Activated naive CD8-positive, alpha-beta T cell treated with anti-CD3 and anti-CD28 coated beads, Interleukin-2, amount 10 ng/mL, durations not matched to agents 7 days and 5 days (primary cell): ENCODE measurements around the gene USP8. TPM values are rescaled to one million over a fixed set of nuclear protein-coding genes. Genes with fewer than 3 reads are reported as not detected.
"Not testable (repeated sequence)": the region's sequence is repeated elsewhere in the genome, so short reads cannot be mapped to it uniquely, and the experiment has no call there.

Experiments
- ATAC-seq: fragments of 150-1000 bp; cut with Tn5 transposase; one replicate; pipeline ENCODE4 v1.10.0; 2021; ENCODE audit warnings: low read depth, moderate library complexity
- POLR2A ChIA-PET: fragments of 350-600 bp; sonication (Branson Sonifier 250); formaldehyde crosslinking; loops from one replicate; lab custom pipeline; 2021; ENCODE audit warnings: antibody characterized with exemption; lab: Charles Lee
- DNase-seq: peaks from one replicate; pipeline ENCODE4 v3.0.0; 2021
- H3K27ac Mint-ChIP-seq: one replicate; pipeline ENCODE4 v1.8.0; 2022; ENCODE audit warnings: mild to moderate bottlenecking, mixed read lengths
- H3K27me3 Mint-ChIP-seq: one replicate; pipeline ENCODE4 v1.8.0; 2022; ENCODE audit warnings: mild to moderate bottlenecking, moderate library complexity, mixed read lengths
- H3K36me3 Mint-ChIP-seq: one replicate; pipeline ENCODE4 v1.8.0; 2021; ENCODE audit warnings: mild to moderate bottlenecking, mixed read lengths
- H3K4me1 Mint-ChIP-seq: one replicate; pipeline ENCODE4 v1.8.0; 2021; ENCODE audit warnings: mixed read lengths
- H3K4me3 Mint-ChIP-seq: one replicate; pipeline ENCODE4 v1.8.0; 2022; ENCODE audit warnings: mild to moderate bottlenecking, moderate library complexity, mixed read lengths
- H3K9me3 Mint-ChIP-seq: one replicate; pipeline ENCODE4 v1.8.0; 2021; ENCODE audit warnings: mixed read lengths
- total RNA-seq, 2 experiments: library from RNA; stranded (reverse); gene quantifications; one replicate each; pipeline ENCODE4 v1.2.3, GENCODE V29; 2021

USP8 gene
- total RNA-seq, 2 experiments from 2014 or later: 58.0 to 59.4 TPM

- peaks cover 6% of the 10 kb centered on the region for H3K27me3 Mint-ChIP-seq
- no peaks in the 10 kb centered on the region for H3K4me1 Mint-ChIP-seq
- H3K36me3 Mint-ChIP-seq: no peaks in the 10 kb centered on the region
- ATAC-seq (no peak), DNase-seq (no peak)
- no peak overlapping the region for H3K4me3 Mint-ChIP-seq
- no peaks in the 10 kb centered on the region for H3K9me3 Mint-ChIP-seq
- POLR2A ChIA-PET: no interaction called here
- no peak overlapping the region for H3K27ac Mint-ChIP-seq
Measured at GRCh38 chr15:50416890-50417289, 7.3 kb upstream of the USP8 start.

- no peaks in the 10 kb centered on the region for H3K9me3 Mint-ChIP-seq
- peaks cover 1% of the 10 kb centered on the region for H3K27me3 Mint-ChIP-seq
- H3K4me3 Mint-ChIP-seq: no peak overlapping the region
- ATAC-seq: no peak
- POLR2A ChIA-PET: no interaction called here
- no peaks in the 10 kb centered on the region for H3K4me1 Mint-ChIP-seq
- no peak for DNase-seq
- no peak overlapping the region for H3K27ac Mint-ChIP-seq
- no peaks in the 10 kb centered on the region for H3K36me3 Mint-ChIP-seq
Measured at GRCh38 chr15:50418041-50418583, 6.1 kb upstream of the USP8 start.

- Mint-ChIP-seq H3K4me3 (peak overlapping the region; percentile 100), H3K36me3 (peaks cover 10% of the 10 kb centered on the region), H3K9me3 (no peaks in the 10 kb centered on the region), H3K27me3 (no peaks in the 10 kb centered on the region), H3K27ac (peak overlapping the region; percentile 93), H3K4me1 (peaks cover 24% of the 10 kb centered on the region)
- no peak for DNase-seq
- ATAC-seq: no peak
- POLR2A ChIA-PET: interaction anchor here (1.7 to 2.6 kb wide), 3 partner anchors 13 to 74 kb away, joined by 5 to 43 read pairs (median 11); partner anchors contain the start of gene GABPB1
Measured at GRCh38 chr15:50425219-50425618, 1.0 kb downstream of the USP8 start.

GRCh38 chr15:50425678-50426246 lies 1.6 kb downstream of the USP8 start:
- H3K9me3 Mint-ChIP-seq, H3K36me3 Mint-ChIP-seq, DNase-seq, ATAC-seq, POLR2A ChIA-PET, H3K27me3 Mint-ChIP-seq, H3K27ac Mint-ChIP-seq: not testable (repeated sequence)
- H3K4me1 Mint-ChIP-seq: peaks cover 24% of the 10 kb centered on the region
- peak overlapping the region; percentile 100 for H3K4me3 Mint-ChIP-seq

GRCh38 chr15:50426428-50426827 lies 2.2 kb downstream of the USP8 start:
- ATAC-seq: no peak
- POLR2A ChIA-PET: no interaction called here
- peaks cover 26% of the 10 kb centered on the region for H3K4me1 Mint-ChIP-seq
- no peaks in the 10 kb centered on the region for H3K27me3 Mint-ChIP-seq
- H3K4me3 Mint-ChIP-seq: peak overlapping the region; percentile 38
- no peaks in the 10 kb centered on the region for H3K9me3 Mint-ChIP-seq
- H3K36me3 Mint-ChIP-seq: peaks cover 10% of the 10 kb centered on the region
- H3K27ac Mint-ChIP-seq: no peak overlapping the region
- no peak for DNase-seq

- H3K27ac Mint-ChIP-seq: no peak overlapping the region
- H3K4me3 Mint-ChIP-seq: no peak overlapping the region
- no peaks in the 10 kb centered on the region for H3K9me3 Mint-ChIP-seq
- peaks cover 22% of the 10 kb centered on the region for H3K36me3 Mint-ChIP-seq
- ATAC-seq: no peak
- H3K4me1 Mint-ChIP-seq: peaks cover 23% of the 10 kb centered on the region
- POLR2A ChIA-PET: no interaction called here
- no peaks in the 10 kb centered on the region for H3K27me3 Mint-ChIP-seq
- DNase-seq: no peak
Measured at GRCh38 chr15:50431204-50431603, 7.0 kb downstream of the USP8 start.

GRCh38 chr15:50432230-50432629 lies 8.0 kb downstream of the USP8 start:
- Mint-ChIP-seq H3K27ac (no peak overlapping the region), H3K4me3 (no peak overlapping the region), H3K36me3 (peaks cover 15% of the 10 kb centered on the region), H3K9me3 (no peaks in the 10 kb centered on the region), H3K4me1 (peaks cover 19% of the 10 kb centered on the region), H3K27me3 (no peaks in the 10 kb centered on the region)
- ATAC-seq (no peak), DNase-seq (no peak)
- POLR2A ChIA-PET: no interaction called here

GRCh38 chr15:50435772-50436171 lies 11.6 kb downstream of the USP8 start:
- no peak overlapping the region for H3K27ac Mint-ChIP-seq
- ATAC-seq: no peak
- POLR2A ChIA-PET: no interaction called here
- H3K9me3 Mint-ChIP-seq: no peaks in the 10 kb centered on the region
- H3K4me3 Mint-ChIP-seq: no peak overlapping the region
- H3K27me3 Mint-ChIP-seq: no peaks in the 10 kb centered on the region
- peaks cover 23% of the 10 kb centered on the region for H3K36me3 Mint-ChIP-seq
- DNase-seq: no peak
- peaks cover 11% of the 10 kb centered on the region for H3K4me1 Mint-ChIP-seq

- Mint-ChIP-seq H3K4me3 (no peak overlapping the region), H3K4me1 (peaks cover 7% of the 10 kb centered on the region), H3K27ac (no peak overlapping the region), H3K36me3 (peaks cover 25% of the 10 kb centered on the region), H3K27me3 (no peaks in the 10 kb centered on the region), H3K9me3 (no peaks in the 10 kb centered on the region)
- POLR2A ChIA-PET: no interaction called here
- DNase-seq (no peak), ATAC-seq (no peak)
Measured at GRCh38 chr15:50438251-50438650, 14.0 kb downstream of the USP8 start.

GRCh38 chr15:50440932-50441331 lies 16.7 kb downstream of the USP8 start:
- no peak overlapping the region for H3K27ac Mint-ChIP-seq
- POLR2A ChIA-PET: no interaction called here
- ATAC-seq (no peak), DNase-seq (no peak)
- H3K9me3 Mint-ChIP-seq: no peaks in the 10 kb centered on the region
- peaks cover 28% of the 10 kb centered on the region for H3K36me3 Mint-ChIP-seq
- H3K27me3 Mint-ChIP-seq: no peaks in the 10 kb centered on the region
- H3K4me1 Mint-ChIP-seq: peaks cover 9% of the 10 kb centered on the region
- H3K4me3 Mint-ChIP-seq: no peak overlapping the region

GRCh38 chr15:50452927-50453326 lies 28.7 kb downstream of the USP8 start:
- H3K36me3 Mint-ChIP-seq: peaks cover 19% of the 10 kb centered on the region
- no peak overlapping the region for H3K27ac Mint-ChIP-seq
- no peak overlapping the region for H3K4me3 Mint-ChIP-seq
- H3K27me3 Mint-ChIP-seq: no peaks in the 10 kb centered on the region
- DNase-seq: no peak
- peaks cover 1% of the 10 kb centered on the region for H3K4me1 Mint-ChIP-seq
- H3K9me3 Mint-ChIP-seq: no peaks in the 10 kb centered on the region
- POLR2A ChIA-PET: no interaction called here
- ATAC-seq: no peak

- no peaks in the 10 kb centered on the region for H3K27me3 Mint-ChIP-seq
- H3K9me3 Mint-ChIP-seq: no peaks in the 10 kb centered on the region
- H3K4me1 Mint-ChIP-seq: peaks cover 6% of the 10 kb centered on the region
- H3K4me3 Mint-ChIP-seq: no peak overlapping the region
- DNase-seq: no peak
- POLR2A ChIA-PET: no interaction called here
- H3K27ac Mint-ChIP-seq: no peak overlapping the region
- no peak for ATAC-seq
- peaks cover 25% of the 10 kb centered on the region for H3K36me3 Mint-ChIP-seq
Measured at GRCh38 chr15:50458348-50459112, 34.3 kb downstream of the USP8 start.

- Mint-ChIP-seq H3K36me3 (peaks cover 15% of the 10 kb centered on the region), H3K4me1 (peaks cover 4% of the 10 kb centered on the region), H3K27ac (no peak overlapping the region), H3K27me3 (no peaks in the 10 kb centered on the region), H3K4me3 (no peak overlapping the region), H3K9me3 (no peaks in the 10 kb centered on the region)
- DNase-seq: no peak
- POLR2A ChIA-PET: no interaction called here
- ATAC-seq: no peak
Measured at GRCh38 chr15:50463423-50464358, 39.5 kb downstream of the USP8 start.
